Breast epithelium (tissue), 3 donors: ENCODE measurements around the gene ERFL.

Experiments
- CTCF ChIP-seq, 3 donors: fragments of 450-650 bp; IDR thresholded peaks; one replicate each; pipeline ENCODE4 v1.5.1; 2016 to 2017; ENCODE audit warnings: antibody characterized with exemption in 3 of 3, mild to moderate bottlenecking in 3 of 3, moderate library complexity in 3 of 3
- POLR2A ChIP-seq: fragments of 450-650 bp; IDR thresholded peaks from one replicate; pipeline ENCODE4 v1.6.1; 2016; ENCODE audit warnings: antibody characterized with exemption, mild to moderate bottlenecking, moderate library complexity

DNA sequence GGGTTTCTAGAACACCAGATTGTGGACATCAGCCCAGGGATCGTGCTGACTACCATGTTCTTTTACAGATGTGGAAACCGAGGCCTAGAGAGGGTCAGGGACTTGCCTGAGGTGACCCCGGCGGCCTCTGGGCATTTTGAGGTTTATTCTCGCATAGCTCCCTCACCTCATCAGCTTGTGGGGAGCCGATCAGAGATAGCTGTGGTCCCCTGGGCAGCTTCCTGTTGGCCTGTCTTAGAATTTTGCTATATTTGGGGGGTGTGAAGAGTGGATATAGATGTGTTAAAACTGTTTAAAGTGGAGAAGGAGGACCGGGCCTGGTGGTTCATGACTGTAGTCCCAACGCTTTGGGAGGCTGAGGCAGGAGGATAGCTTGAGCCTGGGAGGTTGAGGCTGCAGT, 38.4 kb downstream of the ERFL start:
- TF ChIP-seq CTCF (IDR thresholded peaks at IDR 0.05) (no peak), POLR2A (no peak)
